Panc1 (cell line): Measurements from ENCODE around the gene ARHGAP44. TPM values are rescaled to one million over a fixed set of nuclear protein-coding genes. Genes with fewer than 3 reads are reported as not detected.

Source experiments
- ATAC-seq: fragments of 200-7000 bp; cut with Tn5 transposase; 2 replicates; pipeline ENCODE4 v1.9.1; 2020; ENCODE audit warnings: mild to moderate bottlenecking, moderate library complexity
- BruUV-seq: library from RNA; stranded (reverse); fragments of 400-500 nt; replicated peaks from 2 replicates; lab custom pipeline; 2021; lab: Mats Ljungman, UMichigan
- CTCF ChIA-PET: fragments of 300-600 bp; sonication (Branson Sonifier 250); formaldehyde crosslinking; loops from one replicate; lab custom pipeline; 2022; ENCODE audit warnings: antibody characterized with exemption; lab: Charles Lee
- POLR2A ChIA-PET: fragments of 300-600 bp; sonication (Branson Sonifier 250); formaldehyde crosslinking; loops from one replicate; lab custom pipeline; 2022; ENCODE audit warnings: antibody characterized with exemption; lab: Charles Lee
- DNase-seq: peaks from one replicate; pipeline ENCODE4 v3.0.0-alpha.2; 2010; ENCODE audit warnings: low read depth, low spot score
- H3K27ac ChIP-seq: 2 replicates; pipeline ENCODE4 v1.5.1; 2011; ENCODE audit warnings: mild to moderate bottlenecking, low read length, inconsistent platforms
- H3K27me3 ChIP-seq: fragments of 200-500 bp; sonication (Bioruptor generic); 2 replicates; pipeline ENCODE4 v1.6.0; 2014; ENCODE audit warnings: low read length, inconsistent platforms; ENCODE audit not compliant: control insufficient read depth, insufficient read depth
- H3K36me3 ChIP-seq: fragments of 200-500 bp; sonication (Bioruptor generic); 2 replicates; pipeline ENCODE4 v1.5.1; 2014; ENCODE audit warnings: inconsistent platforms, mild to moderate bottlenecking, low read length, moderate library complexity; ENCODE audit not compliant: control insufficient read depth, insufficient read depth
- H3K4me1 ChIP-seq: 2 replicates; pipeline ENCODE4 v1.5.1; 2011; ENCODE audit warnings: inconsistent platforms, mild to moderate bottlenecking, low read length, moderate library complexity; ENCODE audit not compliant: control insufficient read depth, insufficient read depth
- H3K4me3 ChIP-seq, 2 experiments: 2 replicates each; pipeline ENCODE4 v1.5.1; 2011 to 2012; ENCODE audit warnings: low read depth in 2 of 2, low read length in 2 of 2, mild to moderate bottlenecking in 2 of 2, inconsistent platforms in 1 of 2, moderate library complexity in 1 of 2
- H3K9me3 ChIP-seq: fragments of 200-500 bp; sonication (Bioruptor generic); 2 replicates; pipeline ENCODE4 v1.5.1; 2014; ENCODE audit warnings: low read depth, mild to moderate bottlenecking, inconsistent platforms, low read length, moderate library complexity; ENCODE audit not compliant: control insufficient read depth, insufficient read depth
- CTCF ChIP-seq: fragments of 450-650 bp; IDR thresholded peaks from 2 replicates; pipeline ENCODE4 v1.5.1; 2017; ENCODE audit warnings: mild to moderate bottlenecking
- POLR2AphosphoS5 ChIP-seq: IDR thresholded peaks from 2 replicates; pipeline ENCODE4 v1.6.1; 2012; ENCODE audit warnings: mild to moderate bottlenecking, low read depth, low read length, moderate library complexity
- REST ChIP-seq, 2 experiments: IDR thresholded peaks; 2 replicates each; pipeline ENCODE4 v1.6.1; 2011 to 2012; ENCODE audit warnings: low read depth in 2 of 2, control low read depth in 1 of 2, low read length in 1 of 2, mild to moderate bottlenecking in 1 of 2, moderate library complexity in 1 of 2; ENCODE audit not compliant: insufficient read depth in 1 of 2
- SIN3A ChIP-seq: IDR thresholded peaks from 2 replicates; pipeline ENCODE4 v1.6.1; 2012; ENCODE audit warnings: low read depth, mild to moderate bottlenecking, low read length, moderate library complexity, borderline replicate concordance; ENCODE audit not compliant: insufficient read depth
- TCF7L2 ChIP-seq: IDR thresholded peaks from 2 replicates; pipeline ENCODE4 v1.6.1; 2011; ENCODE audit warnings: mild to moderate bottlenecking, low read depth, low read length, inconsistent platforms
- in situ Hi-C: cut with HindIII; loops from 2 replicates; pipeline ENCODE4 v1.10.0; 2016; ENCODE audit warnings: low sequenced_read_pairs, low pct_unique_long_range_greater_than_20kb
- intact Hi-C: fragments of 100-400 bp; cut with micrococcal nuclease; formaldehyde crosslinking; loops from one replicate; pipeline ENCODE4 v1.10.0; 2022; ENCODE audit not compliant: unreplicated experiment
- total RNA-seq: library from RNA; stranded (reverse); gene quantifications from one replicate; pipeline ENCODE4 v1.2.1, GENCODE V29; 2021; ENCODE audit not compliant: unreplicated experiment

The ARHGAP44 gene
- total RNA-seq, 1 experiment from 2014 or later = 0.80 TPM

- no TSS peak for BruUV-seq
- in situ Hi-C loops = no loop called here
- intact Hi-C loops = no loop called here
Observed at GRCh38 chr17:12927541-12928425, 138.5 kb downstream of the ARHGAP44 start.

GRCh38 chr17:12928736-12929135 is 139.4 kb downstream of the ARHGAP44 start:
- no peak overlapping the region for H3K4me3 ChIP-seq
- no peak overlapping the region for H3K27ac ChIP-seq
- in situ Hi-C loops (no loop called here), intact Hi-C loops (no loop called here)
- no peak for DNase-seq
- no peaks in the 10 kb centered on the region for H3K36me3 ChIP-seq
- TF ChIP-seq CTCF (peak; percentile 60), REST (IDR thresholded peaks at IDR 0.05; ENCODE audit: insufficient read depth in 1 of 2, low read depth in 2 of 2, low read length in 1 of 2) (no peak), TCF7L2 (no peak)
- no peaks in the 10 kb centered on the region for H3K27me3 ChIP-seq
- no peak for ATAC-seq
- CTCF ChIA-PET = no interaction called here
- H3K9me3 ChIP-seq = no peaks in the 10 kb centered on the region
- no peaks in the 10 kb centered on the region for H3K4me1 ChIP-seq
- BruUV-seq = no TSS peak
- POLR2A ChIA-PET = no interaction called here

More at GRCh38 chr17:12927541-12928425, 138.5 kb downstream of the ARHGAP44 start:
- ChIA-PET CTCF (no interaction called here), POLR2A (no interaction called here)
- DNase-seq (no peak), ATAC-seq (no peak)
- Histone ChIP-seq H3K27ac (no peak overlapping the region), H3K4me1 (no peaks in the 10 kb centered on the region), H3K27me3 (no peaks in the 10 kb centered on the region), H3K4me3 (no peak overlapping the region), H3K9me3 (no peaks in the 10 kb centered on the region), H3K36me3 (no peaks in the 10 kb centered on the region)
- no peak for TF ChIP-seq TCF7L2
- no peak for TF ChIP-seq SIN3A
- TF ChIP-seq CTCF = no peak
- TF ChIP-seq REST (IDR thresholded peaks at IDR 0.05; ENCODE audit: insufficient read depth in 1 of 2, low read depth in 2 of 2, low read length in 1 of 2) = no peak
- no peak for TF ChIP-seq POLR2AphosphoS5
